Raji (cell line): ENCODE data around the gene USH2A.

Experiments
- POLR2A ChIP-seq: IDR thresholded peaks from 2 replicates; pipeline ENCODE4 v1.6.1; 2011; ENCODE audit warnings: low read depth, low read length, control low read depth; ENCODE audit not compliant: insufficient read depth

The USH2A gene

GRCh38 chr1:216247937-216248336 is 175.3 kb downstream of the USH2A start:
- TF ChIP-seq POLR2A, result no peak

GRCh38 chr1:216246577-216247203 is 176.6 kb downstream of the USH2A start:
- no peak for TF ChIP-seq POLR2A

GRCh38 chr1:216238844-216239243 is 184.4 kb downstream of the USH2A start:
- no peak for TF ChIP-seq POLR2A

- TF ChIP-seq POLR2A, result no peak
Observed at GRCh38 chr1:216237927-216238542, 185.2 kb downstream of the USH2A start.

- TF ChIP-seq POLR2A, result no peak
Observed at GRCh38 chr1:216224233-216224632, 199.0 kb downstream of the USH2A start.

- TF ChIP-seq POLR2A, result no peak
Observed at GRCh38 chr1:216223486-216223885, 199.8 kb downstream of the USH2A start.

GRCh38 chr1:216222288-216222687 is 201.0 kb downstream of the USH2A start:
- TF ChIP-seq POLR2A, result no peak

GRCh38 chr1:216221260-216221700 is 202.0 kb downstream of the USH2A start:
- no peak for TF ChIP-seq POLR2A

GRCh38 chr1:216216305-216216704 is 206.9 kb downstream of the USH2A start:
- no peak for TF ChIP-seq POLR2A

GRCh38 chr1:216215169-216215568 is 208.1 kb downstream of the USH2A start:
- no peak for TF ChIP-seq POLR2A

GRCh38 chr1:216212826-216213225 is 210.4 kb downstream of the USH2A start:
- no peak for TF ChIP-seq POLR2A

GRCh38 chr1:216210081-216210480 is 213.2 kb downstream of the USH2A start:
- TF ChIP-seq POLR2A, result no peak

- TF ChIP-seq POLR2A, result no peak
Observed at GRCh38 chr1:216209125-216209524, 214.1 kb downstream of the USH2A start.

- TF ChIP-seq POLR2A, result no peak
Observed at GRCh38 chr1:216207154-216207553, 216.1 kb downstream of the USH2A start.

- TF ChIP-seq POLR2A, result no peak
Observed at GRCh38 chr1:216205176-216205575, 218.1 kb downstream of the USH2A start.

GRCh38 chr1:216201946-216202345 is 221.3 kb downstream of the USH2A start:
- no peak for TF ChIP-seq POLR2A

GRCh38 chr1:216200941-216201340 is 222.3 kb downstream of the USH2A start:
- TF ChIP-seq POLR2A, result no peak

- TF ChIP-seq POLR2A, result no peak
Observed at GRCh38 chr1:216194721-216195120, 228.5 kb downstream of the USH2A start.
